SK-N-SH (cell line): Measurements from ENCODE around the gene ZC3H12A. TPM values are rescaled to one million over a fixed set of nuclear protein-coding genes. Genes with fewer than 3 reads are reported as not detected.

ENCODE experiments used
- CTCF ChIA-PET: fragments of 300-600, 350-600 bp; formaldehyde crosslinking; extraction: SDS; loops from one replicate; lab custom pipeline; 2021; lab: Yijun Ruan, JAX
- POLR2A ChIA-PET: fragments of 350-600 bp; sonication (Branson Sonifier 250); formaldehyde crosslinking; extraction: SDS; loops from one replicate; lab custom pipeline; 2020; ENCODE audit warnings: antibody characterized with exemption, inconsistent platforms; lab: Yijun Ruan, JAX
- DNase-seq: peaks from one replicate; pipeline ENCODE4 v3.0.0; 2012
- H2AFZ ChIP-seq: fragments of 200-600 bp; sonication (generic); 2 replicates; pipeline ENCODE4 v1.8.1; 2016; ENCODE audit warnings: antibody characterized with exemption, mild to moderate bottlenecking, low read depth
- H3F3A ChIP-seq: fragments of 200-600 bp; sonication (generic); replicated peaks from 2 replicates; pipeline ENCODE3; 2016; ENCODE audit warnings: antibody characterized with exemption, mild to moderate bottlenecking; ENCODE audit not compliant: insufficient read depth
- H3K27ac ChIP-seq, 2 experiments: fragments of 200-500 bp in 1 of 2; fragments of 200-600 bp in 1 of 2; sonication (Bioruptor generic) in 1 of 2; sonication (generic), shearing (Covaris generic) in 1 of 2; 2 replicates each; pipeline versions ENCODE4 v1.5.1 to v1.6.1; 2014 to 2016; ENCODE audit warnings: low read depth in 2 of 2, inconsistent platforms in 1 of 2, low read length in 1 of 2, mild to moderate bottlenecking in 1 of 2, mixed read lengths in 1 of 2
- H3K27me3 ChIP-seq: fragments of 200-600 bp; sonication (generic), shearing (Covaris generic); 2 replicates; pipeline ENCODE4 v1.6.1; 2016; ENCODE audit warnings: mixed run types; ENCODE audit not compliant: insufficient read depth
- H3K36me3 ChIP-seq, 2 experiments: fragments of 200-500 bp in 1 of 2; fragments of 200-600 bp in 1 of 2; sonication (Bioruptor generic) in 1 of 2; sonication (generic) in 1 of 2; replicated peaks in 1 of 2; 2 replicates each; pipeline versions ENCODE3 to v1.5.1; 2014 to 2016; ENCODE audit warnings: low read length in 1 of 2, mild to moderate bottlenecking in 1 of 2; ENCODE audit not compliant: insufficient read depth in 2 of 2, control insufficient read depth in 1 of 2
- H3K4me1 ChIP-seq, 2 experiments: fragments of 200-500 bp in 1 of 2; fragments of 200-600 bp in 1 of 2; sonication (Bioruptor generic) in 1 of 2; sonication (generic), shearing (Covaris generic) in 1 of 2; 2 replicates each; pipeline versions ENCODE4 v1.5.1 to v1.6.1; 2014 to 2016; ENCODE audit warnings: low read depth in 1 of 2, low read length in 1 of 2, mixed run types in 1 of 2; ENCODE audit not compliant: insufficient read depth in 2 of 2, control insufficient read depth in 1 of 2
- H3K4me2 ChIP-seq: fragments of 200-600 bp; sonication (generic), shearing (Covaris generic); 2 replicates; pipeline ENCODE4 v1.6.1; 2017; ENCODE audit warnings: mixed run types
- H3K4me3 ChIP-seq, 2 experiments: fragments of 200-500 bp in 1 of 2; fragments of 200-600 bp in 1 of 2; sonication (Bioruptor generic) in 1 of 2; sonication (generic), shearing (Covaris generic) in 1 of 2; 2 replicates each; pipeline versions ENCODE4 v1.5.1 to v1.8.1; 2014 to 2016; ENCODE audit warnings: low read depth in 2 of 2, inconsistent platforms in 1 of 2, low read length in 1 of 2, mild to moderate bottlenecking in 1 of 2, mixed read lengths in 1 of 2, moderate library complexity in 1 of 2
- H3K79me2 ChIP-seq: fragments of 200-600 bp; sonication (generic); 2 replicates; pipeline ENCODE4 v1.8.1; 2017; ENCODE audit warnings: mild to moderate bottlenecking; ENCODE audit not compliant: insufficient read depth
- H3K9ac ChIP-seq: fragments of 200-600 bp; sonication (generic); 2 replicates; pipeline ENCODE4 v1.6.1; 2017; ENCODE audit warnings: mixed run types
- H3K9me2 ChIP-seq: fragments of 200-600 bp; sonication (generic); 2 replicates; pipeline ENCODE4 v1.6.1; 2017; ENCODE audit warnings: mixed run types
- H3K9me3 ChIP-seq: fragments of 200-600 bp; sonication (generic); 2 replicates; pipeline ENCODE4 v1.6.1; 2017; ENCODE audit warnings: mixed run types, mild to moderate bottlenecking, moderate library complexity
- H4K20me1 ChIP-seq: fragments of 200-600 bp; sonication (generic); 2 replicates; pipeline ENCODE4 v1.6.1; 2017; ENCODE audit warnings: mild to moderate bottlenecking, mixed run types; ENCODE audit not compliant: insufficient read depth
- CTCF ChIP-seq: fragments of 200-600 bp; sonication (generic); IDR thresholded peaks from 2 replicates; pipeline ENCODE4 v1.6.1; 2017; ENCODE audit warnings: antibody characterized with exemption, mild to moderate bottlenecking, moderate library complexity
- EP300 ChIP-seq, 2 experiments: IDR thresholded peaks; 2 replicates each; pipeline versions ENCODE4 v1.4.0 to v1.6.1; 2012; ENCODE audit warnings: borderline replicate concordance in 1 of 2, low read depth in 1 of 2, low read length in 1 of 2
- EZH2phosphoT487 ChIP-seq: fragments of 200-600 bp; sonication (generic); IDR thresholded peaks from 2 replicates; pipeline ENCODE4 v1.6.1; 2017; ENCODE audit warnings: low read depth, mixed run types, mild to moderate bottlenecking, antibody characterized with exemption, moderate library complexity, borderline replicate concordance
- GABPA ChIP-seq: IDR thresholded peaks from 2 replicates; pipeline ENCODE4 v1.4.0; 2012; ENCODE audit warnings: low read depth, mild to moderate bottlenecking
- GATA2 ChIP-seq: sonication (generic); formaldehyde crosslinking; IDR thresholded peaks from 2 replicates; pipeline ENCODE4 v1.5.0; 2020; ENCODE audit warnings: mild to moderate bottlenecking, missing genetic modification reagents
- MAX ChIP-seq: IDR thresholded peaks from 2 replicates; pipeline ENCODE4 v1.4.0; 2012; ENCODE audit warnings: low read depth
- MXI1 ChIP-seq: IDR thresholded peaks from 2 replicates; pipeline ENCODE4 v1.6.1; 2012; ENCODE audit warnings: mild to moderate bottlenecking, low read depth, low read length, improper control_type of control experiment
- NFIC ChIP-seq: IDR thresholded peaks from 2 replicates; pipeline ENCODE4 v1.4.0; 2012; ENCODE audit warnings: borderline replicate concordance
- NRF1 ChIP-seq: IDR thresholded peaks from 2 replicates; pipeline ENCODE4 v1.6.1; 2012; ENCODE audit warnings: low read depth, mild to moderate bottlenecking, low read length
- RAD21 ChIP-seq: IDR thresholded peaks from 2 replicates; pipeline ENCODE4 v1.6.1; 2012; ENCODE audit warnings: mild to moderate bottlenecking, low read length
- RCOR1 ChIP-seq: fragments of 150-350 bp; IDR thresholded peaks from 2 replicates; pipeline ENCODE4 v1.6.1; 2017; ENCODE audit warnings: antibody characterized with exemption, low read length
- RFX5 ChIP-seq: IDR thresholded peaks from 2 replicates; pipeline ENCODE4 v1.6.1; 2012; ENCODE audit warnings: mild to moderate bottlenecking, improper control_type of control experiment, low read length
- SMC3 ChIP-seq: IDR thresholded peaks from 2 replicates; pipeline ENCODE4 v1.6.1; 2012; ENCODE audit warnings: low read depth, low read length, improper control_type of control experiment
- TEAD4 ChIP-seq: IDR thresholded peaks from 2 replicates; pipeline ENCODE4 v1.4.0; 2012; ENCODE audit warnings: mild to moderate bottlenecking, borderline replicate concordance; ENCODE audit not compliant: insufficient read depth
- USF1 ChIP-seq: IDR thresholded peaks from 2 replicates; pipeline ENCODE4 v1.4.0; 2012; ENCODE audit warnings: low read depth, borderline replicate concordance
- USF2 ChIP-seq: fragments of 150-350 bp; IDR thresholded peaks from 2 replicates; pipeline ENCODE4 v1.6.1; 2017; ENCODE audit warnings: antibody characterized with exemption, low read length, low read depth, borderline replicate concordance
- WGBS: methylation state at CpG from one replicate; pipeline ENCODE4 v1.1.6; 2017; ENCODE audit warnings: low lambda C conversion rate; 5-methylcytosine and 5-hydroxymethylcytosine counted together
- polyA plus RNA-seq, 3 experiments: library from polyadenylated mRNA; depleted of rRNA; stranded (reverse); fragments of >200 nt; gene quantifications; 2 replicates each; pipeline ENCODE4 v1.2.3, GENCODE V29; 2012

The ZC3H12A gene
- polyA plus RNA-seq, 1 of the 3 experiments (the other 2 are of a cell fraction): 8.9 TPM

- no peak for TF ChIP-seq EZH2phosphoT487
- no peak for TF ChIP-seq EP300 (IDR thresholded peaks at IDR 0.05; ENCODE audit: borderline replicate concordance in 1 of 2, low read depth in 1 of 2, low read length in 1 of 2)
- TF ChIP-seq USF2: no peak
- no peak overlapping the region for H3K4me2 ChIP-seq
- H3K27ac ChIP-seq: no peak overlapping the region
- no peaks in the 10 kb centered on the region for H3F3A ChIP-seq
- no peaks in the 10 kb centered on the region for H4K20me1 ChIP-seq
- no peak overlapping the region for H3K9ac ChIP-seq
- H3K9me3 ChIP-seq: no peaks in the 10 kb centered on the region
- no peaks in the 10 kb centered on the region for H3K79me2 ChIP-seq
- ChIA-PET CTCF (interaction anchor here (1.0 to 8.1 kb wide), 16 partner anchors 9 to 917 kb away, joined by 3 to 78 read pairs (median 7); no protein-coding TSS in a partner anchor), POLR2A (no interaction called here)
- no peaks in the 10 kb centered on the region for H3K36me3 ChIP-seq
- peaks cover 18% of the 10 kb centered on the region; the same call in 1 of the 2 replicates for H3K27me3 ChIP-seq
- H3K9me2 ChIP-seq: no peaks in the 10 kb centered on the region
- H3K4me1 ChIP-seq: no peaks in the 10 kb centered on the region
- WGBS: no CpG with 5 or more reads among the region's 12 CpGs
- DNase-seq: no peak
- no peak overlapping the region for H2AFZ ChIP-seq
- no peak overlapping the region for H3K4me3 ChIP-seq
Observed at GRCh38 chr1:37433171-37433570, 41.2 kb upstream of the ZC3H12A start.

GRCh38 chr1:37434292-37435225, 39.8 kb upstream of the ZC3H12A start:
- H3K9ac ChIP-seq: no peak overlapping the region
- H3F3A ChIP-seq: no peaks in the 10 kb centered on the region
- no peaks in the 10 kb centered on the region for H3K36me3 ChIP-seq
- H3K9me3 ChIP-seq: no peaks in the 10 kb centered on the region
- ChIA-PET CTCF (interaction anchor here (0.5 to 8.1 kb wide), 93 partner anchors 10 to 918 kb away, joined by 3 to 78 read pairs (median 4); no protein-coding TSS in a partner anchor), POLR2A (no interaction called here)
- H2AFZ ChIP-seq: no peak overlapping the region
- no peaks in the 10 kb centered on the region for H3K9me2 ChIP-seq
- H3K79me2 ChIP-seq: no peaks in the 10 kb centered on the region
- H3K27me3 ChIP-seq: peaks cover 19% of the 10 kb centered on the region; the same call in 1 of the 2 replicates
- H4K20me1 ChIP-seq: no peaks in the 10 kb centered on the region
- H3K4me1 ChIP-seq: no peaks in the 10 kb centered on the region
- H3K27ac ChIP-seq: no peak overlapping the region
- no peak overlapping the region for H3K4me2 ChIP-seq
- DNase-seq: peak; percentile 90
- H3K4me3 ChIP-seq: no peak overlapping the region; a peak in 1 of 4 replicates
- WGBS: 31% methylated on average over 8 of the region's 16 CpGs
- TF ChIP-seq USF1 (no peak), GATA2 (CRISPR knock-in tag) (no peak), MXI1 (no peak), NRF1 (peak; percentile 4; the same call in 1 of the 2 replicates), SMC3 (peak; percentile 95), NFIC (no peak), GABPA (no peak), RCOR1 (no peak), MAX (peak; percentile 25; the same call in 1 of the 2 replicates), USF2 (no peak), RFX5 (no peak), TEAD4 (no peak), RAD21 (peak; percentile 93), CTCF (peak; percentile 94)
